AG04449 (cell line): ENCODE results near the gene MOXD1.

Experiments used
- CTCF ChIA-PET: fragments of 350-600 bp; formaldehyde crosslinking; extraction: SDS; loops from one replicate; lab custom pipeline; 2021; ENCODE audit warnings: antibody characterized with exemption; lab: Yijun Ruan, JAX
- POLR2A ChIA-PET: fragments of 400-600, 350-600 bp; formaldehyde crosslinking; extraction: SDS; loops from one replicate; lab custom pipeline; 2020; ENCODE audit warnings: antibody characterized with exemption, inconsistent platforms; lab: Yijun Ruan, JAX
- DNase-seq: peaks from one replicate; pipeline ENCODE4 v3.0.0-alpha.2; 2010; ENCODE audit warnings: low read depth, low spot score
- H3K4me3 ChIP-seq: 2 replicates; pipeline ENCODE4 v1.5.1; 2011; ENCODE audit warnings: low read depth, mild to moderate bottlenecking, control low read depth, low read length
- CTCF ChIP-seq: IDR thresholded peaks from one replicate; pipeline ENCODE4 v1.5.1; 2011; ENCODE audit warnings: mild to moderate bottlenecking, moderate library complexity, low read length, control low read depth, inconsistent platforms; ENCODE audit not compliant: insufficient read depth; ENCODE audit errors: missing control alignments

Gene MOXD1

GRCh38 chr6:132400883-132401617 lies at the start of gene MOXD1:
Gene MOXD1 (minus strand): TSS chr6:132401475. CDS start chr6:132401426, 49 bp downstream.
- H3K4me3 ChIP-seq = peak within 1 kb of the TSS; percentile 78
- DNase-seq = no peak
- peak; percentile 24 for TF ChIP-seq CTCF
- POLR2A ChIA-PET = no interaction called here
- CTCF ChIA-PET = interaction anchor here (0.5 to 1.7 kb wide), 3 partner anchors 100 to 486 kb away, joined by 3 to 4 read pairs (median 4); no protein-coding TSS in a partner anchor

- DNase-seq = no peak
- TF ChIP-seq CTCF = no peak
- ChIA-PET CTCF (interaction anchor here (1.6 to 1.8 kb wide), 2 partner anchors 38 to 149 kb away, joined by 4 to 8 read pairs; no protein-coding TSS in a partner anchor), POLR2A (no interaction called here)
- H3K4me3 ChIP-seq = no peak overlapping the region
Measured at GRCh38 chr6:132446855-132447241, 45.6 kb upstream of the MOXD1 start.

- DNase-seq = no peak
- H3K4me3 ChIP-seq = no peak overlapping the region
- ChIA-PET POLR2A (no interaction called here), CTCF (interaction anchor here (1.0 to 2.6 kb wide), 5 partner anchors 9 to 167 kb away, joined by 4 to 10 read pairs (median 6); no protein-coding TSS in a partner anchor)
- TF ChIP-seq CTCF = no peak
Measured at GRCh38 chr6:132446141-132446854, 45.0 kb upstream of the MOXD1 start.

- peak; percentile 55 for DNase-seq
- H3K4me3 ChIP-seq = no peak overlapping the region
- no peak for TF ChIP-seq CTCF
- ChIA-PET POLR2A (no interaction called here), CTCF (interaction anchor here (1.0 to 2.6 kb wide), 5 partner anchors 10 to 166 kb away, joined by 4 to 10 read pairs (median 6); no protein-coding TSS in a partner anchor)
Measured at GRCh38 chr6:132445201-132445951, 44.1 kb upstream of the MOXD1 start.

- H3K4me3 ChIP-seq = no peak overlapping the region
- ChIA-PET POLR2A (no interaction called here), CTCF (interaction anchor here (1.2 to 1.5 kb wide), 2 partner anchors 16 to 143 kb away, joined by 3 read pairs; no protein-coding TSS in a partner anchor)
- DNase-seq = no peak
- TF ChIP-seq CTCF = no peak
Measured at GRCh38 chr6:132443206-132443605, 41.9 kb upstream of the MOXD1 start.
